GM23338 (cell line): ENCODE measurements around the gene TMEM234. TPM values are rescaled to one million over a fixed set of nuclear protein-coding genes. Genes with fewer than 3 reads are reported as not detected.

Experiments
- ATAC-seq: fragments of 200-7000 bp; cut with Tn5 transposase; 3 replicates; pipeline ENCODE4 v1.9.1; 2020
- DNase-seq: peaks from one replicate; pipeline ENCODE4 v3.0.0-alpha.2; 2015; ENCODE audit warnings: low spot score
- H2AFZ ChIP-seq: fragments of 200-600 bp; sonication (generic); 2 replicates; pipeline ENCODE4 v1.8.0; 2016; ENCODE audit warnings: antibody characterized with exemption, mild to moderate bottlenecking, moderate library complexity
- H3F3A ChIP-seq: fragments of 200-600 bp; sonication (generic); replicated peaks from 2 replicates; pipeline ENCODE4 v1.8.0; 2017; ENCODE audit warnings: antibody characterized with exemption, mixed run types, low read depth
- H3K27ac ChIP-seq: fragments of 200-600 bp; sonication (generic); 2 replicates; pipeline ENCODE4 v1.6.1; 2016; ENCODE audit warnings: low read depth
- H3K27me3 ChIP-seq: fragments of 200-600 bp; sonication (generic); 2 replicates; pipeline ENCODE4 v1.8.0; 2016; ENCODE audit warnings: mild to moderate bottlenecking, mixed run types, moderate library complexity; ENCODE audit not compliant: insufficient read depth
- H3K36me3 ChIP-seq: fragments of 200-600 bp; sonication (generic); 2 replicates; pipeline ENCODE4 v1.8.0; 2016; ENCODE audit warnings: mild to moderate bottlenecking; ENCODE audit not compliant: insufficient read depth
- H3K4me1 ChIP-seq: fragments of 200-600 bp; sonication (generic); 2 replicates; pipeline ENCODE4 v1.8.0; 2016; ENCODE audit warnings: mild to moderate bottlenecking, moderate library complexity; ENCODE audit not compliant: insufficient read depth
- H3K4me2 ChIP-seq: fragments of 200-600 bp; sonication (generic); 2 replicates; pipeline ENCODE4 v1.7.1; 2017; ENCODE audit warnings: mixed run types
- H3K4me3 ChIP-seq: fragments of 200-600 bp; sonication (generic); 2 replicates; pipeline ENCODE4 v1.6.1; 2016; ENCODE audit warnings: mixed run types
- H3K79me2 ChIP-seq: fragments of 200-600 bp; sonication (generic); replicated peaks from 2 replicates; pipeline ENCODE4 v1.8.0; 2017; ENCODE audit warnings: mild to moderate bottlenecking; ENCODE audit not compliant: insufficient read depth
- H3K9me2 ChIP-seq: fragments of 200-600 bp; sonication (generic); 2 replicates; pipeline ENCODE4 v1.8.0; 2017; ENCODE audit not compliant: insufficient read depth
- H4K20me1 ChIP-seq: fragments of 200-600 bp; sonication (generic); replicated peaks from 2 replicates; pipeline ENCODE4 v1.8.0; 2017; ENCODE audit warnings: mild to moderate bottlenecking; ENCODE audit not compliant: insufficient read depth
- H3K27ac Mint-ChIP-seq: 2 replicates; pipeline ENCODE4 v1.8.0; 2020; ENCODE audit warnings: inconsistent platforms, mild to moderate bottlenecking, moderate library complexity, mixed read lengths
- H3K27me3 Mint-ChIP-seq: 3 replicates; pipeline ENCODE4 v1.8.0; 2022; ENCODE audit warnings: low read depth, mild to moderate bottlenecking, moderate library complexity, mixed read lengths, inconsistent platforms; ENCODE audit not compliant: insufficient read depth, poor library complexity
- H3K36me3 Mint-ChIP-seq: 3 replicates; pipeline ENCODE4 v1.8.0; 2021; ENCODE audit warnings: low read depth, mild to moderate bottlenecking, inconsistent platforms, moderate library complexity, mixed read lengths
- H3K4me1 Mint-ChIP-seq: 3 replicates; pipeline ENCODE4 v1.8.0; 2020; ENCODE audit warnings: mild to moderate bottlenecking, inconsistent platforms, mixed read lengths
- H3K4me3 Mint-ChIP-seq: 3 replicates; pipeline ENCODE4 v1.8.0; 2021; ENCODE audit warnings: moderate library complexity, mild to moderate bottlenecking, inconsistent platforms, mixed read lengths
- H3K9me3 Mint-ChIP-seq: 3 replicates; pipeline ENCODE4 v1.8.0; 2020; ENCODE audit warnings: moderate library complexity, mild to moderate bottlenecking, inconsistent platforms, mixed read lengths
- CREB1 ChIP-seq: fragments of 250-450 bp; sonication (Bioruptor Pico); IDR thresholded peaks from 2 replicates; pipeline ENCODE4 v1.5.0; 2020; ENCODE audit warnings: low read depth, mild to moderate bottlenecking, moderate library complexity
- EZH2 ChIP-seq: fragments of 200-600 bp; sonication (generic); IDR thresholded peaks from one replicate; pipeline ENCODE4 v1.8.0; 2017; ENCODE audit warnings: antibody characterized with exemption, mild to moderate bottlenecking, low read depth; ENCODE audit not compliant: unreplicated experiment
- JUNB ChIP-seq: IDR thresholded peaks from one replicate; pipeline ENCODE4 v1.6.1; 2016; ENCODE audit warnings: antibody characterized with exemption; ENCODE audit not compliant: unreplicated experiment
- NANOG ChIP-seq: IDR thresholded peaks from 2 replicates; pipeline ENCODE4 v1.6.1; 2016; ENCODE audit warnings: antibody characterized with exemption, borderline replicate concordance
- POLR2AphosphoS5 ChIP-seq: IDR thresholded peaks from 2 replicates; pipeline ENCODE4 v1.6.1; 2016; ENCODE audit warnings: antibody characterized with exemption, low read depth
- ZNF114 ChIP-seq: fragments of 250-450 bp; sonication (Bioruptor Pico); IDR thresholded peaks from 2 replicates; pipeline ENCODE4 v1.5.0; 2020; ENCODE audit warnings: mild to moderate bottlenecking, moderate library complexity
- ZNF331 ChIP-seq: fragments of 250-450 bp; sonication (Bioruptor Pico); IDR thresholded peaks from 2 replicates; pipeline ENCODE4 v1.5.0; 2020; ENCODE audit warnings: low read depth, mild to moderate bottlenecking, moderate library complexity
- polyA plus RNA-seq: library from polyadenylated mRNA; unstranded; fragments of >200 nt; fragmentation: Nextera tagmentation; extraction: Ambion mirVana; gene quantifications from 2 replicates; pipeline ENCODE4 v1.2.1, GENCODE V29; 2016
- total RNA-seq: library from RNA; depleted of rRNA; stranded (reverse); fragments of >200 nt; shearing (Covaris generic); gene quantifications from 2 replicates; pipeline ENCODE4 v1.2.3, GENCODE V29; 2014
- TF ChIP-seq, protein P1 (sequence below): fragments of 250-450 bp; sonication (Bioruptor Pico); IDR thresholded peaks from 2 replicates; pipeline ENCODE4 v1.5.0; 2020; ENCODE audit warnings: mild to moderate bottlenecking, moderate library complexity

TMEM234 gene
- total and polyA plus RNA-seq, 2 experiments from 2014 or later = 4.7 to 8.2 TPM

DNA sequence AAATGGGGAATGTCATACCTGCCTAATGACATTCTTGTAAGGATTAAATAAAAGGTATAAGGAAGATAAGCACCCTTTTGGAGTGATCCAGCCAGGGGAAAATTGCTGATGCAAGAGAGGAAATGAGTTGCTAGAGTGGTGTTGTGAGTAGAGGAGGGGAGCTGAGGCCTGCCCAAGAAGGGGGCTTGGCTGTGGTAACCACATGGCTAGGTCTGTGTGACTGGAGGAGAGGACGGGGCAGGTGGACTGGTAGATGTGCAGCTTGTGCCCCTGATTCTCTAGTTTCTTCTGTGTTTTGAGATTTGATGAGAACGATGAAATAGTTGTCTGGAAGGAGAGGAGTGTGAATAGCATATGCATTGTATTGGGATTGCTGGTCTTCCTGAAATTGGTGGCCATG, 36.1 kb downstream of the TMEM234 start:
- Mint-ChIP-seq H3K27me3 (peaks cover 6% of the 10 kb centered on the region), H3K27ac (peak overlapping the region; percentile 95), H3K4me1 (peaks cover 19% of the 10 kb centered on the region), H3K36me3 (peaks cover 92% of the 10 kb centered on the region), H3K9me3 (no peaks in the 10 kb centered on the region), H3K4me3 (no peak overlapping the region; the same call in 2 of the 3 replicates)
- Histone ChIP-seq H4K20me1 (peaks cover 42% of the 10 kb centered on the region), H3F3A (peaks cover 5% of the 10 kb centered on the region), H2AFZ (no peak overlapping the region), H3K27ac (peak overlapping the region; percentile 61), H3K4me2 (no peak overlapping the region), H3K4me3 (no peak overlapping the region), H3K27me3 (no peaks in the 10 kb centered on the region), H3K9me2 (no peaks in the 10 kb centered on the region), H3K79me2 (peaks cover 59% of the 10 kb centered on the region), H3K36me3 (peaks cover 62% of the 10 kb centered on the region), H3K4me1 (peaks cover 5% of the 10 kb centered on the region)
- no peak for TF ChIP-seq EZH2
- no peak for TF ChIP-seq POLR2AphosphoS5
- no peak for TF ChIP-seq NANOG
- TF ChIP-seq JUNB = no peak
- no peak for TF ChIP-seq ZNF331 (CRISPR knock-in tag)
- TF ChIP-seq ZNF114 = no peak
- no peak for TF ChIP-seq CREB1 (CRISPR knock-in tag)
- TF ChIP-seq, protein P1, sequence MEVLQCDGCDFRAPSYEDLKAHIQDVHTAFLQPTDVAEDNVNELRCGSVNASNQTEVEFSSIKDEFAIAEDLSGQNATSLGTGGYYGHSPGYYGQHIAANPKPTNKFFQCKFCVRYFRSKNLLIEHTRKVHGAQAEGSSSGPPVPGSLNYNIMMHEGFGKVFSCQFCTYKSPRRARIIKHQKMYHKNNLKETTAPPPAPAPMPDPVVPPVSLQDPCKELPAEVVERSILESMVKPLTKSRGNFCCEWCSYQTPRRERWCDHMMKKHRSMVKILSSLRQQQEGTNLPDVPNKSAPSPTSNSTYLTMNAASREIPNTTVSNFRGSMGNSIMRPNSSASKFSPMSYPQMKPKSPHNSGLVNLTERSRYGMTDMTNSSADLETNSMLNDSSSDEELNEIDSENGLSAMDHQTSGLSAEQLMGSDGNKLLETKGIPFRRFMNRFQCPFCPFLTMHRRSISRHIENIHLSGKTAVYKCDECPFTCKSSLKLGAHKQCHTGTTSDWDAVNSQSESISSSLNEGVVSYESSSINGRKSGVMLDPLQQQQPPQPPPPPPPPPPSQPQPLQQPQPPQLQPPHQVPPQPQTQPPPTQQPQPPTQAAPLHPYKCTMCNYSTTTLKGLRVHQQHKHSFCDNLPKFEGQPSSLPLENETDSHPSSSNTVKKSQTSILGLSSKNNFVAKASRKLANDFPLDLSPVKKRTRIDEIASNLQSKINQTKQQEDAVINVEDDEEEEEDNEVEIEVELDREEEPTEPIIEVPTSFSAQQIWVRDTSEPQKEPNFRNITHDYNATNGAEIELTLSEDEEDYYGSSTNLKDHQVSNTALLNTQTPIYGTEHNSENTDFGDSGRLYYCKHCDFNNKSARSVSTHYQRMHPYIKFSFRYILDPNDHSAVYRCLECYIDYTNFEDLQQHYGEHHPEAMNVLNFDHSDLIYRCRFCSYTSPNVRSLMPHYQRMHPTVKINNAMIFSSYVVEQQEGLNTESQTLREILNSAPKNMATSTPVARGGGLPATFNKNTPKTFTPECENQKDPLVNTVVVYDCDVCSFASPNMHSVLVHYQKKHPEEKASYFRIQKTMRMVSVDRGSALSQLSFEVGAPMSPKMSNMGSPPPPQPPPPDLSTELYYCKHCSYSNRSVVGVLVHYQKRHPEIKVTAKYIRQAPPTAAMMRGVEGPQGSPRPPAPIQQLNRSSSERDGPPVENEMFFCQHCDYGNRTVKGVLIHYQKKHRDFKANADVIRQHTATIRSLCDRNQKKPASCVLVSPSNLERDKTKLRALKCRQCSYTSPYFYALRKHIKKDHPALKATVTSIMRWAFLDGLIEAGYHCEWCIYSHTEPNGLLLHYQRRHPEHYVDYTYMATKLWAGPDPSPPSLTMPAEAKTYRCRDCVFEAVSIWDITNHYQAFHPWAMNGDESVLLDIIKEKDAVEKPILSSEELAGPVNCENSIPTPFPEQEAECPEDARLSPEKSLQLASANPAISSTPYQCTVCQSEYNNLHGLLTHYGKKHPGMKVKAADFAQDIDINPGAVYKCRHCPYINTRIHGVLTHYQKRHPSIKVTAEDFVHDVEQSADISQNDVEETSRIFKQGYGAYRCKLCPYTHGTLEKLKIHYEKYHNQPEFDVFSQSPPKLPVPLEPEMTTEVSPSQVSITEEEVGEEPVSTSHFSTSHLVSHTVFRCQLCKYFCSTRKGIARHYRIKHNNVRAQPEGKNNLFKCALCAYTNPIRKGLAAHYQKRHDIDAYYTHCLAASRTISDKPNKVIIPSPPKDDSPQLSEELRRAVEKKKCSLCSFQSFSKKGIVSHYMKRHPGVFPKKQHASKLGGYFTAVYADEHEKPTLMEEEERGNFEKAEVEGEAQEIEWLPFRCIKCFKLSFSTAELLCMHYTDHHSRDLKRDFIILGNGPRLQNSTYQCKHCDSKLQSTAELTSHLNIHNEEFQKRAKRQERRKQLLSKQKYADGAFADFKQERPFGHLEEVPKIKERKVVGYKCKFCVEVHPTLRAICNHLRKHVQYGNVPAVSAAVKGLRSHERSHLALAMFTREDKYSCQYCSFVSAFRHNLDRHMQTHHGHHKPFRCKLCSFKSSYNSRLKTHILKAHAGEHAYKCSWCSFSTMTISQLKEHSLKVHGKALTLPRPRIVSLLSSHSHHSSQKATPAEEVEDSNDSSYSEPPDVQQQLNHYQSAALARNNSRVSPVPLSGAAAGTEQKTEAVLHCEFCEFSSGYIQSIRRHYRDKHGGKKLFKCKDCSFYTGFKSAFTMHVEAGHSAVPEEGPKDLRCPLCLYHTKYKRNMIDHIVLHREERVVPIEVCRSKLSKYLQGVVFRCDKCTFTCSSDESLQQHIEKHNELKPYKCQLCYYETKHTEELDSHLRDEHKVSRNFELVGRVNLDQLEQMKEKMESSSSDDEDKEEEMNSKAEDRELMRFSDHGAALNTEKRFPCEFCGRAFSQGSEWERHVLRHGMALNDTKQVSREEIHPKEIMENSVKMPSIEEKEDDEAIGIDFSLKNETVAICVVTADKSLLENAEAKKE (CRISPR knock-in tag) = no peak
- ATAC-seq (no peak), DNase-seq (no peak)
